Right renal pelvis (tissue), 4 donors: Measurements from ENCODE around the gene ETV3. TPM values are rescaled to one million over a fixed set of nuclear protein-coding genes. Genes with fewer than 3 reads are reported as not detected.

Source experiments
- DNase-seq, 4 donors: peaks; one replicate each; pipeline ENCODE4 v3.0.0-alpha.2; 2013; ENCODE audit warnings: low read depth in 4 of 4, low spot score in 3 of 4, missing footprints in 1 of 4
- polyA plus RNA-seq, 4 donors: library from polyadenylated mRNA; unstranded; fragments of 120-200 nt; gene quantifications; one replicate each; pipeline ENCODE4 v1.2.1, GENCODE V29; 2013; ENCODE audit not compliant: insufficient read length in 4 of 4

ETV3 gene
- polyA plus RNA-seq, 4 donors = 23.7 to 29.1 (median 28.8) TPM

GRCh38 chr1:157096881-157097280, 41.3 kb downstream of the ETV3 start:
- no peak for DNase-seq

GRCh38 chr1:157095551-157095950, 42.6 kb downstream of the ETV3 start:
- no peak for DNase-seq

- no peak for DNase-seq
Observed at GRCh38 chr1:157095091-157095490, 43.1 kb downstream of the ETV3 start.

- DNase-seq = peak in 1 of 4 donors; percentile 7
Observed at GRCh38 chr1:157092831-157093230, 45.4 kb downstream of the ETV3 start.

- no peak for DNase-seq
Observed at GRCh38 chr1:157091668-157092273, 46.4 kb downstream of the ETV3 start.

- no peak for DNase-seq
Observed at GRCh38 chr1:157091186-157091585, 47.0 kb downstream of the ETV3 start.

- no peak for DNase-seq
Observed at GRCh38 chr1:157090771-157091170, 47.4 kb downstream of the ETV3 start.

- peak; percentile 73 to 81 (median 77) for DNase-seq
Observed at GRCh38 chr1:157090196-157090647, 48.0 kb downstream of the ETV3 start.

GRCh38 chr1:157089789-157090188, 48.4 kb downstream of the ETV3 start:
- no peak for DNase-seq

GRCh38 chr1:157088607-157089006, 49.6 kb downstream of the ETV3 start:
- no peak for DNase-seq

- no peak for DNase-seq
Observed at GRCh38 chr1:157087030-157087429, 51.2 kb downstream of the ETV3 start.

- no peak for DNase-seq
Observed at GRCh38 chr1:157086299-157086698, 51.9 kb downstream of the ETV3 start.

- no peak for DNase-seq
Observed at GRCh38 chr1:157085421-157085820, 52.8 kb downstream of the ETV3 start.

- DNase-seq = no peak
Observed at GRCh38 chr1:157084720-157085119, 53.5 kb downstream of the ETV3 start.

- DNase-seq = no peak
Observed at GRCh38 chr1:157081707-157082106, 56.5 kb downstream of the ETV3 start.

GRCh38 chr1:157080714-157081113, 57.5 kb downstream of the ETV3 start:
- no peak for DNase-seq

- no peak for DNase-seq
Observed at GRCh38 chr1:157077394-157077793, 60.8 kb downstream of the ETV3 start.

- peak in 3 of 4 donors; percentile 28 to 55 (median 32) for DNase-seq
Observed at GRCh38 chr1:157073944-157074685, 64.1 kb downstream of the ETV3 start.
